Activated T-cell treated with anti-CD3 and anti-CD28 coated beads for 48 hours (primary cell): ENCODE measurements around the gene HSPB7.
"Not testable (repeated sequence)": the region's sequence is repeated elsewhere in the genome, so short reads cannot be mapped to it uniquely, and the experiment has no call there.

Experiments
- DNase-seq: peaks from one replicate; pipeline ENCODE4 v3.0.0-alpha.2; 2020; ENCODE audit warnings: low read depth

The HSPB7 gene

DNA sequence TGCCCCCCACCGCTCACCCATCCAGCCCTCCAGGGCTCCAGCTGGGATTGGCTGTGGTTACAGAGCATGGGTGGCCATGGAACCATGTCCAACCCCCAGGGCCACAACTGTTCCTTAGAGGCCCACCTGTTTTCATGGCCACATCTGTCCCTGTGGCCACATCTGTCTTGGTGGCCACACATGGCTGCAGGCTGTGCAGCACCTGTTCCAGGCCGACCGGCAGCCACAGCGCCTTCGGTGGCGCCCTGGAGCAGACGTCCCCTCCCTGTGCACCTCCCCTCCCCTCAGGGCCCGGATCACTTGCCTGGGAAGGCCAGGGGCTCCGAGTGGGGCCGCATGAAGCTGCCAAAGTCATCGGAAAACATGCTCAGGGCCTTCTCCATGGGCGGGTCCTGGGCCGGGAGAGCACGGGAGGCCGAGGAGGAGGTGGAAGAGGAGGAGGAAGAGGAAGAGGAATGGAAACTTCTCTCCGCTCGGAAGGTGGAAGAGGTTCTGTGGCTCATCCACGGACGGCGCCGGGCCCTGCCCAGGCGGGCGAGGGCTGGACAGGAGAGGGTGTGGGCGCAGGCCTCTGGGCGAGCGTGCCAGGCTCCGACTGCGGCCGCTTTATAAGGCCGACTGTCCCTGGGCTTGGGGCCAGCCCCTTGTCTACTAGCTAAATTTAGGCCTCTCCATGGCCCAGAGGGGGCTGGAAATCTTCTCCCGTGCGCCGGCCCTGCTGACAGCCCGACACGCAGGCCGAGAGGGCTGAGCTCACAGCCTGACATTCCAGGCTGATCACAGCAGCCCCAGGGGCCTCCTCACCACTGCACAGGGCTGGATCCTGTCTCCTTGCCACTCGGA is at the start of gene HSPB7:
HSPB7 (minus strand) TSS at position 583 of the 843 bp plus-strand sequence; CDS start at position 503, 80 bp downstream.
- DNase-seq = no peak

- DNase-seq = no peak
These were observed 49.4 kb upstream of the HSPB7 start for GRCh38 chr1:16067127-16067768.

GRCh38 chr1:16066245-16066644 is 48.4 kb upstream of the HSPB7 start:
- no peak for DNase-seq

DNA sequence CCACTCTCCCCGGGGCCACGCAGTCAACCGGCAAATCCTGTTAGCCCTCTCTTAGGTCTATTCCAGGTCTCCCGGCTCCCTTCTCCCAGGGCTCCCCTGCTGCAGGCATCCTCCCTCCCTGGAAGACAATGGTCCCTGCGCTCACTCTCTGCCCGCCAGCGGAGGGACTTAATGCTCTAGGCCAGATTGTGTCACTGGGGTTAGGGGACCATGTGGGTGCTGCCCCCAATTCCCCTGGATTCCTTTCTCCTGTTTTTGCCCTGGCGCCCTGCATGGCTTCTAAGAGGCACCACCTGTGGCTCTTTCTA is 47.4 kb upstream of the HSPB7 start:
- no peak for DNase-seq

DNA sequence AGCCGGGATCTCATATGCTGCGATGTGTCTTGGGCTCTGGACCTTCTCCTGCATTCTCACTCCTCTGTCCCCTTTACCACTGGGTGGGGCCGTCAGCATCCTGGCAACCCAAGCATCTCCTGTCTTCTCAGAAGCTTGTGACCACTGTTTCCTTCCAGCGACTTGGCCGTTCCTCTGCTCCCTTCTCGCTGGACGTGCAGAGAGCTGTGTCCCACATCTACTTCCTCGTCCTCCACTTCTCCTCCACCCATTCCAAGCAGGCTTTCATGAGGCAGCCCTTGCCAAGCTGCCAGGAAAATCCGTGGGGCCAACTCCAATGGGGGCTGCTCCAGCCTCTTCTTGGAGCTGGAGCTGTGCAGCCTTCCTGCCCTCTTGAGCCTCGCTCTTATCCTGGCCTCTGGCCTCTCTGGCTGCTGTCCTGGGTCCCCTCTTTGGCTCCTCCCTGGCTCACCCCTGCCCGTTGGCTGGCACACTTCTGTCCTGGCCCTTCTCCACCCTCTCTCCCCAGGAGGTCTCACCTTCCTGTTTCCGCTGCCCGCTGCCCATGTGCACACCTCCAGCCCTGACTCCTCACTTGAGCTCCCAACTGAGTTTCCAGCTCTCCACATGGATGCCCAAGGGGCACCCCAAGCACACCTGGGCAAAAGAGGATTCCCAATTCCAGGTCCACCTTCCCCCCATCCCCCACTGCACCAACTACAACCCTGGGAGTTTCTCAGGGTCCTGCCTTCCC is 46.9 kb upstream of the HSPB7 start:
- DNase-seq = no peak

DNA sequence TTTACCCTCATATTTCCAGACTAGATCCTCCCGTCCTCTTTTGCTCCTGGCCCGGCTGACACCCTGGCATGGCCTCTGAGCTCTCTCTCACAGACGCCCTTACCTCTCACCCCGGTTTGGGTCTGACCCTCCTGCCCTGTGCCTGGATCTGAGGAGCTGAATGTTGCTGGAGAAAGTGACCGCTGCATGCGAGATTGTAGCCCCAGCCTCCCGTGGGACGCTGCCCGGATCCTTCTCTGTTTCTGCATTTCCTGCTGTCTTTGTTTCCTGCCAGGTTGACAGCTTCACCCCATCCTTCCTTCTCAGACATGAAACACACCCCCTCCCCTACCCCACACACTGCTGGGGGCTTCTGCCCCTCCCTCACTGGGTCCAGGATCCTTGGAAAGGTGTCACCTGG is 46.1 kb upstream of the HSPB7 start:
- DNase-seq = no peak

DNA sequence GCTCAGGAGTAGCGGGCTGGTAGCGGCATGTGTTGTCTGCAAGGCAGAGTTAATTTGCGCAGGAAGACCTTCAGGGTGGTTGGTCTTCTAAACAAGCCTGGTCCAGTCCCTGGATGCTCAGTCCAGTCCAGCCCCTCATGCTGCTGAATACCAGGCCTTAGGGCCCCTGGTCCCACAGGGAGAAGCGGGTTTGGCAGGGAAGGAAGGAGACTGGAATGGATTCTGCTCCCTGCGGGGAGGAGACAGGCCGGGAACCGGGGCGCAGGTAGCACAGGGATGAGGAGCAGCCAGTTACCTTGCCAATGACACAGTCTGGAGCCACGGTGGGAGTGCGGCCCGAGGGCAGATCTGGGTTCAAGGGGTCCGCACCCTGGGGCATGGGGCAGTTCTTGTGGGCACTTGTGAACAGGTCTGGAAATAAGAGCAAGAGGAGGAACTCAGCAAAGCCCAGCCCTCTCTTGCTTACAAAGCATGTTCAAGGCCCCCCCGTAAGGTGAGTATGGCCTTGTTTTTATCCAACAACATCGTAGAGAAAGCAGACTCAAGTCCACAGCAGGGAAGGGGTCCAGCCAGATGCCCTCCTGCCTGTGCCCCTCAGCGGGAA is 45.5 kb upstream of the HSPB7 start:
- DNase-seq = no peak

DNA sequence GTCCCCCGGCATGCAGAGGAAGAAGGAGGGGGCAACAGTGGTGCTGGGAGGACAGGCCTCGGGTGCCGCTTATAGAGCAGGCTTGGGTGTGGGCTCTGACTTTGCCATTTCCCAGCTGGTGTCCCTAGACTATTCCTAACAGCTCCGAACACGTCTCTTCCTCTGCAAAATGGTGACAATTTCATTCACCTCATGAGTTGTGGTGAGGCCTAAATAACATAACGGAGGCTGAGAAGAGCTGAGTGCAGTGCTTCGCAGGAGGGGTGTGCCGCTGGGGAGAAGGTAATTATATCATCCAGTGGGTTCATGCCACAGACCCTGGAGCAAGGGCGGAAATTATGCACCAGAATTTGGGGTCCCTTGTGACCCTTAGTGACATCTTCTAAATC is 44.8 kb upstream of the HSPB7 start:
- DNase-seq = not testable (repeated sequence)

DNA sequence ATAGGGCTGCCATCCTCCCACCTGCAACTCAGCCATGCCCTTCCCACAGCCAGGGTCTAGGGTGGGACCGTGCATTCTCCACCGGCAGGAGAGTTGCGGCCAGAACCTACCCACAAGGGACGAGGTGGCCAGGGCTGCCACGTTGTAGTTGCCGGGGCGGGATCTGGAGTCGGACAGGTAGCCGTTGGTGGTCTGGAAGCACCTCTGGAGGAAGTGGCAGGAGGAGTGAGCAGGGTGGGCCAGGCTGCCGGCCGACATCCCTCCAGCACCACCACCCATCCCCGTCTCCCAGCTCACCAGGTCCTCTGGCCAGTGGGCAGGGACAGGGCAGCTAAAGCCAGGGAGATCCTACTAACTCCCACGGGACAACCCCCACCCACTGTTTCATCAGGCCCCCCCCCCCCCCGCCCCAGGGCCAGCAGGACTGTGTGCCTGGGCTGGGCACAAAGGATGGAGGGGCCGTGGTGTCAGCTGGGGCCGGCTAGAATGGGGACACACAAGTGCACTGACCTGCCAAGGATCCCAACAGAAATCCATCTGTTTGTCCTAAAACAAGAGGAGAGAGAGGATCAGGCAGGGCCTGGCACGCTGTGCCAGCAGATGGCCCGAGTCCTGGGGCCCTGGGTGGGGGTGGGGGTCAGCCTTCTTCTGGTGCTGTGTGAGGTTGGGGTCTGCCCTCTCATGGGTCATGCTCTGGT is 44.3 kb upstream of the HSPB7 start:
- DNase-seq = not testable (repeated sequence)

DNA sequence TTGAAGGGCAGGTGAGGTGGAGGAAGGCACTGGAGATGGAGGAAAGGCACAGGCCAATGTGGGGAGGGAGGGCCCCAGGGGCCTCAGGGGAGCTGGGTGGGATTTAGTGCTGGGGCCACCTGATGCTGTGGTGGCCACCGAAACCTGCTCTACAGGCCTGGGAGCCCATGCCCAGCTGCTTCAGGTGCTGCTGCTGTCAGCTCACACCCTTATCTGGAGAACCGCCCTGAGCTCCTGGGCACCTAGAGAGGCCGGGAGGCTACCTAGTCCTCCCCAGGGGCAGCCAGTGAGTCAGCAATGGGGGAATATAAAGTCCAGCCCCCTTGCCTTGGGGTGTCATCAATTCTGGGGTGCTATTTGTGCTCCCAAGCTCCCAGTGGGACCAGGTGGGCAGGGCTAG is 43.4 kb upstream of the HSPB7 start:
- DNase-seq = no peak

GRCh38 chr1:16058394-16059120 is 40.7 kb upstream of the HSPB7 start:
- DNase-seq = not testable (repeated sequence)

GRCh38 chr1:16057314-16057915 is 39.6 kb upstream of the HSPB7 start:
- not testable (repeated sequence) for DNase-seq

- not testable (repeated sequence) for DNase-seq
These were observed 38.7 kb upstream of the HSPB7 start for GRCh38 chr1:16056521-16056912.

- peak; percentile 84 for DNase-seq
These were observed 38.0 kb upstream of the HSPB7 start for GRCh38 chr1:16055613-16056520.

DNA sequence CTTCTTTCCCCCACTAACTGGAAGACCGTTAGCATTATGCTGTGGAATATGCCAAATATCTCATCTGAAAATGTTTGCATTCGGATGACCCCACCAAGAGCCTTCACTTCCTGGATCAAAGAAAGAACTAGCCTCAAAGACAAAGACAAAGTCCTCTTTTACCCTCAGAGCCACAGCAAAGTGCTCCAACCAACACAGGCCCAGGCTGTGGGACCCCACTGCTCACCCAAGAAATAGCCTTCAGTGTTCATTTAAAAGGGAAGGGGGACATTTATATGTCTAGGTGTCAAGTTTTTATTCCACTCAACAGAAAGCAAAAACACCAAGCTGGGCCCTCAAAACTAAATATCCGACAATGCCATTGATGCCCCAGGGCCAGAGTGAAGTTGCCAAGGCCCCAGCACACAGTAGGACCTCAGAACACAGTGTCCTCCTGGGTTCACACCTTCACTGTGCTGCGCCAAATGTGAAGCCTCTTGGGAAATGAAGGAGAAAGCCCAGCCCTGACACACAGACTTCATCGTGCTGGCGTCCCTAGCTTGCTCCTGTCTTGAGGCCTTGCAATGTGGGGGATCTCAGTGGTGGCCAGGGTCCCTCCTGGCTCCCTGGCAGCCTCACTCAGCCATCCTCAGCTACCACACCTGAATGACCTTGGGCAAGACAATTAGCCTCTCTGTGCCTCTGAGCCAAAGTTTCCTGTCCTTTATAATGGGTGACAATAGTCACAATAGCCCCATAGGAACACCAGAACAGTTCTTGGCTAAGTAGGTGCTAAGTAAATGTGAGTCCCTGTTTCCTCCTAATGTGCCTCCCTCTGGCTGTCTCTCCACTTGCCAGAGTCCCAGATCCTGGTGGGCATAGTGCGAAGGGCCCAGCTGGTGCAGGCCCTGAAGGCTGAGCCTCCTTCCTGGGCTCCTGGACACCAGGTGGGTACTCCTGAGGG is 37.0 kb upstream of the HSPB7 start:
- DNase-seq = no peak

DNA sequence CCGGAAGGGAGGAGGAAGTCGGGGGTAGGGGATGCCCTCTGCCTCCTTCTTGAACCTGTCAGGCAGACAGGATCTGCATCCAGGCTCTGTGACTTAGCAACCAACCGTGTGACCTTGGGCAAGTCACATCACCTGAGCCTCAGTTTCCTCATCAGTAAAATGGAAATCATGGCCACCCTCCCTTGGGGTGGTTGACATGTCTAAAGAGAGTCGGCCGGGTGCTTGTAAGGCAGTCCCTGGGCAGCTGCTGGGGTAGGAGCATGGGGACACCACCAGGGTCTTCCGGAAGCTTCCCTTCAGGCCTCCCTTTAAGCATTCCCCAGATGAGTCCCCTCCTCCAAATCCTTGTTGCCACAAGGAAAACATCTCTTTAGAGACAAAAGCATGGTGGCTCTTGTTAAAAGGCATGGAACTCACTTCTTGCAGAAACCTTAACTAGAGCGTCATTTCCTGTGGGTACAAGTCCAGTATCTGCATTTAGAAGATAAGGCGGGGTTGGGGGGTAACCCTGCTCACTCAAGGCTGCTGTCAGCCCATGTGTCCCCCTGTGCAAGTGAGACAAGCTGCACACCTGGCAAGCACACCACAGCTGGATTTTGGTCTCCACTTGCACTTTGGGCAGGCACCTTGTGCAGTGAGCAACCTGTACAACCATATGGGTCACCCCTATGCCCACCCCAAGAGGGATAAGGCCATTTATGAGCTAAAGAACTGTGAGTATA is 36.1 kb upstream of the HSPB7 start:
- no peak for DNase-seq

DNA sequence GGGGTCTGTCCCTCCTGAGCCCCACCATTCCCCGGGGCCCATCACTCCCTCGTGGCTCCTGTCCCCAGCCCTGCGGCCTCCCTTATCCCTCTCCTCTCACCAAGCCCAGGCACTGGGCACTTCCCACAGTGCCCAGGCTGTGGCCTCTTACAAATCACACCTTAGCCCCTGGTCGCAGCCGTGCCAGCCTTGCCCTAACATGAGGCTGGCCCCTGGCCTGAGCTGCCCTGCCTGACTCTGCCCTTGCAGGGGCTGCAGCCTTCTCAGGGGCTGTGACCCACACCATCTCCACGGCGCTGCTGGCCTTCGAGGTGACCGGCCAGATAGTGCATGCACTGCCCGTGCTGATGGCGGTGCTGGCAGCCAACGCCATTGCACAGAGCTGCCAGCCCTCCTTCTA is 34.1 kb upstream of the HSPB7 start:
- not testable (repeated sequence) for DNase-seq

DNA sequence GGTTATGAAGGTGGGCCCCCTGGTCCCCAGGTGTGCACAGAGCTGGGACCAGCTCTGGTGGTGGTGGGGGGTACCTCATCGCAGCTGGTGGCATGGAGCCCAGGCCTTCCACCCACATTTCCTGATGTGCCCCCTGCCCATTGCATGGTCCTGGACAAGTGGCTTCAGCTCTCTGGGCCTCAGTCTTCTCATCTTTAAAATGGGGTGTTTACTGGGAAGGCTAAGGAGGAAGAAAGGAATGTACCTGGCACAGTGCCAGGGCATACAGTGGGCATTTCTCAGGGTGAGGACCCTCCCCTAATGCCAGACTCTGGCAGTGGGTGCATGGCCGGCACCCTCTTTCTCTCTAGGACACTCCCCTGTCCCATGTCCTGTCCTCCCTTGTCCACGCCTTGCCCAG is 33.2 kb upstream of the HSPB7 start:
- no peak for DNase-seq
